GM12891 (cell line): ENCODE results near the gene PRKN.

Experiments used
- POLR2A ChIP-seq: IDR thresholded peaks from 2 replicates; pipeline ENCODE4 v1.6.1; 2011; ENCODE audit warnings: low read depth, low read length, control low read depth
- POLR2AphosphoS5 ChIP-seq: IDR thresholded peaks from 2 replicates; pipeline ENCODE4 v1.6.1; 2011; ENCODE audit warnings: low read depth, low read length, control low read depth
- POU2F2 ChIP-seq: IDR thresholded peaks from 2 replicates; pipeline ENCODE4 v1.6.1; 2011; ENCODE audit warnings: low read depth, mild to moderate bottlenecking, control low read depth, low read length, moderate library complexity
- SPI1 ChIP-seq: IDR thresholded peaks from 2 replicates; pipeline ENCODE4 v1.6.1; 2011; ENCODE audit warnings: low read depth, low read length, control low read depth
- TAF1 ChIP-seq: IDR thresholded peaks from 2 replicates; pipeline ENCODE4 v1.6.1; 2011; ENCODE audit warnings: low read depth, low read length, control low read depth

DNA sequence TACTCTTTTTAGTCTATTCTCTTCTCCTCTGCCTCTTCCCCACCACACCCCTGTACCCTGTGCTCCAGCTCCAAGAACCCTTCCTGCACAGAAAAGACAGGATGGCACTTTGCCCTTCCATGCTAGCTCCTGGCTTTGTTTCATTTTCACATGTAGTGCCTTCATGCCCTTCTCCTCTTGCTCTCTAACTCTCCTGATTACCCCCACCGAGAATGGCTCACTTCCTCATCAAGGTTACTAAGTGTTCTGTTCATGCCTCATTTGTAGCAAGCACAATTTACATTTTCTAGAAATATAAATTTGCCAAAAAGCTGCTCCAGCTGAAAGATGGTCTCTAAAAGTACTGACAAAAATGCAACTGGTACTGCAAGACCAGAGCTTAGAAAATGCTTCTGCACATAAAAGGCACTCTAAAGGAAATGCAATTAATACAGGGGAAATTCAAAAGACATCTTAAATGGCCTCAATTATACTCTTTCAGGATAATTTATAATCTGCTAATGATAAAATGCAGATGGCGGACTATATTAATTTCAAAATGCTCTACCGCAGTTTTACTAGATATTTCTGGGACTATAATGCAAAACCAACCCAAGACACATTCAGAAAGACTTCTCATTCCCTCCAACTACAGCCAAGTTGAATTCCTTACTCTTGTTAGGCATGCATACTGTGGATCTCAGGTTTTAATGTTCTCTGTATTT lies 570.2 kb downstream of the PRKN start:
- no peak for TF ChIP-seq POLR2AphosphoS5
- TF ChIP-seq SPI1: peak; percentile 86
- no peak for TF ChIP-seq POLR2A
- no peak for TF ChIP-seq TAF1
- no peak for TF ChIP-seq POU2F2
